Measurements from ENCODE around the gene RFX8.

RFX8 gene

GRCh38 chr2:101405351-101405899, 69.5 kb downstream of the RFX8 start:
- DNase-seq: no peak

GRCh38 chr2:101403745-101404144, 71.2 kb downstream of the RFX8 start:
- no peak for DNase-seq

- no peak for DNase-seq
Measured at GRCh38 chr2:101402630-101403029, 72.3 kb downstream of the RFX8 start.

GRCh38 chr2:101401906-101402305, 73.0 kb downstream of the RFX8 start:
- DNase-seq: no peak

GRCh38 chr2:101401326-101401665, 73.6 kb downstream of the RFX8 start:
- DNase-seq: no peak

- DNase-seq: no peak
Measured at GRCh38 chr2:101400506-101401325, 74.2 kb downstream of the RFX8 start.

GRCh38 chr2:101400048-101400447, 74.9 kb downstream of the RFX8 start:
- DNase-seq: no peak

GRCh38 chr2:101399021-101399799, 75.7 kb downstream of the RFX8 start:
- no peak for DNase-seq

- DNase-seq: no peak
Measured at GRCh38 chr2:101398116-101398821, 76.6 kb downstream of the RFX8 start.

- DNase-seq: no peak
Measured at GRCh38 chr2:101396316-101396717, 78.6 kb downstream of the RFX8 start.

- DNase-seq: no peak
Measured at GRCh38 chr2:101395545-101396315, 79.2 kb downstream of the RFX8 start.

- no peak for DNase-seq
Measured at GRCh38 chr2:101388232-101388631, 86.7 kb downstream of the RFX8 start.

GRCh38 chr2:101387151-101387834, 87.6 kb downstream of the RFX8 start, which contains the start of gene CREG2:
CREG2 (minus strand) TSS chr2:101387503; CDS start chr2:101387457, 46 bp downstream.
- DNase-seq: no peak

- no peak for DNase-seq
Measured at GRCh38 chr2:101386599-101387150, 88.2 kb downstream of the RFX8 start.

GRCh38 chr2:101383016-101383541, 91.8 kb downstream of the RFX8 start:
- no peak for DNase-seq

- DNase-seq: no peak
Measured at GRCh38 chr2:101382442-101382841, 92.5 kb downstream of the RFX8 start.

GRCh38 chr2:101380376-101380775, 94.5 kb downstream of the RFX8 start:
- DNase-seq: no peak

- DNase-seq: no peak
Measured at GRCh38 chr2:101379091-101379490, 95.8 kb downstream of the RFX8 start.

GRCh38 chr2:101375653-101376052, 99.3 kb downstream of the RFX8 start:
- DNase-seq: no peak

- DNase-seq: no peak
Measured at GRCh38 chr2:101374821-101375561, 99.9 kb downstream of the RFX8 start.
